GM23338 (cell line): ENCODE measurements around the gene TBC1D19. TPM values are rescaled to one million over a fixed set of nuclear protein-coding genes. Genes with fewer than 3 reads are reported as not detected.

Experiments
- ATAC-seq: fragments of 200-7000 bp; cut with Tn5 transposase; 3 replicates; pipeline ENCODE4 v1.9.1; 2020
- DNase-seq: peaks from one replicate; pipeline ENCODE4 v3.0.0-alpha.2; 2015; ENCODE audit warnings: low spot score
- H2AFZ ChIP-seq: fragments of 200-600 bp; sonication (generic); 2 replicates; pipeline ENCODE4 v1.8.0; 2016; ENCODE audit warnings: antibody characterized with exemption, mild to moderate bottlenecking, moderate library complexity
- H3F3A ChIP-seq: fragments of 200-600 bp; sonication (generic); replicated peaks from 2 replicates; pipeline ENCODE4 v1.8.0; 2017; ENCODE audit warnings: antibody characterized with exemption, mixed run types, low read depth
- H3K27ac ChIP-seq: fragments of 200-600 bp; sonication (generic); 2 replicates; pipeline ENCODE4 v1.6.1; 2016; ENCODE audit warnings: low read depth
- H3K27me3 ChIP-seq: fragments of 200-600 bp; sonication (generic); 2 replicates; pipeline ENCODE4 v1.8.0; 2016; ENCODE audit warnings: mild to moderate bottlenecking, mixed run types, moderate library complexity; ENCODE audit not compliant: insufficient read depth
- H3K36me3 ChIP-seq: fragments of 200-600 bp; sonication (generic); 2 replicates; pipeline ENCODE4 v1.8.0; 2016; ENCODE audit warnings: mild to moderate bottlenecking; ENCODE audit not compliant: insufficient read depth
- H3K4me1 ChIP-seq: fragments of 200-600 bp; sonication (generic); 2 replicates; pipeline ENCODE4 v1.8.0; 2016; ENCODE audit warnings: mild to moderate bottlenecking, moderate library complexity; ENCODE audit not compliant: insufficient read depth
- H3K4me2 ChIP-seq: fragments of 200-600 bp; sonication (generic); 2 replicates; pipeline ENCODE4 v1.7.1; 2017; ENCODE audit warnings: mixed run types
- H3K4me3 ChIP-seq: fragments of 200-600 bp; sonication (generic); 2 replicates; pipeline ENCODE4 v1.6.1; 2016; ENCODE audit warnings: mixed run types
- H3K79me2 ChIP-seq: fragments of 200-600 bp; sonication (generic); replicated peaks from 2 replicates; pipeline ENCODE4 v1.8.0; 2017; ENCODE audit warnings: mild to moderate bottlenecking; ENCODE audit not compliant: insufficient read depth
- H3K9me2 ChIP-seq: fragments of 200-600 bp; sonication (generic); 2 replicates; pipeline ENCODE4 v1.8.0; 2017; ENCODE audit not compliant: insufficient read depth
- H4K20me1 ChIP-seq: fragments of 200-600 bp; sonication (generic); replicated peaks from 2 replicates; pipeline ENCODE4 v1.8.0; 2017; ENCODE audit warnings: mild to moderate bottlenecking; ENCODE audit not compliant: insufficient read depth
- H3K27ac Mint-ChIP-seq: 2 replicates; pipeline ENCODE4 v1.8.0; 2020; ENCODE audit warnings: inconsistent platforms, mild to moderate bottlenecking, moderate library complexity, mixed read lengths
- H3K27me3 Mint-ChIP-seq: 3 replicates; pipeline ENCODE4 v1.8.0; 2022; ENCODE audit warnings: low read depth, mild to moderate bottlenecking, moderate library complexity, mixed read lengths, inconsistent platforms; ENCODE audit not compliant: insufficient read depth, poor library complexity
- H3K36me3 Mint-ChIP-seq: 3 replicates; pipeline ENCODE4 v1.8.0; 2021; ENCODE audit warnings: low read depth, mild to moderate bottlenecking, inconsistent platforms, moderate library complexity, mixed read lengths
- H3K4me1 Mint-ChIP-seq: 3 replicates; pipeline ENCODE4 v1.8.0; 2020; ENCODE audit warnings: mild to moderate bottlenecking, inconsistent platforms, mixed read lengths
- H3K4me3 Mint-ChIP-seq: 3 replicates; pipeline ENCODE4 v1.8.0; 2021; ENCODE audit warnings: moderate library complexity, mild to moderate bottlenecking, inconsistent platforms, mixed read lengths
- H3K9me3 Mint-ChIP-seq: 3 replicates; pipeline ENCODE4 v1.8.0; 2020; ENCODE audit warnings: moderate library complexity, mild to moderate bottlenecking, inconsistent platforms, mixed read lengths
- CREB1 ChIP-seq: fragments of 250-450 bp; sonication (Bioruptor Pico); IDR thresholded peaks from 2 replicates; pipeline ENCODE4 v1.5.0; 2020; ENCODE audit warnings: low read depth, mild to moderate bottlenecking, moderate library complexity
- CTCF ChIP-seq, 2 experiments: fragments of 200-600 bp in 1 of 2; sonication (generic) in 1 of 2; conservative IDR thresholded peaks; 2 replicates each; pipeline versions ENCODE4 v1.5.1 to v1.6.1; 2016 to 2017; ENCODE audit warnings: antibody characterized with exemption in 2 of 2, low read depth in 2 of 2, mild to moderate bottlenecking in 2 of 2, moderate library complexity in 1 of 2
- ETS1 ChIP-seq: IDR thresholded peaks from 2 replicates; pipeline ENCODE4 v1.6.1; 2016; ENCODE audit warnings: antibody characterized with exemption
- EZH2 ChIP-seq: fragments of 200-600 bp; sonication (generic); IDR thresholded peaks from one replicate; pipeline ENCODE4 v1.8.0; 2017; ENCODE audit warnings: antibody characterized with exemption, mild to moderate bottlenecking, low read depth; ENCODE audit not compliant: unreplicated experiment
- EZH2phosphoT487 ChIP-seq: fragments of 200-600 bp; sonication (generic); IDR thresholded peaks from one replicate; pipeline ENCODE4 v1.8.1; 2018; ENCODE audit warnings: antibody characterized with exemption; ENCODE audit not compliant: unreplicated experiment
- JUNB ChIP-seq: IDR thresholded peaks from one replicate; pipeline ENCODE4 v1.6.1; 2016; ENCODE audit warnings: antibody characterized with exemption; ENCODE audit not compliant: unreplicated experiment
- NANOG ChIP-seq: IDR thresholded peaks from 2 replicates; pipeline ENCODE4 v1.6.1; 2016; ENCODE audit warnings: antibody characterized with exemption, borderline replicate concordance
- POLR2AphosphoS5 ChIP-seq: IDR thresholded peaks from 2 replicates; pipeline ENCODE4 v1.6.1; 2016; ENCODE audit warnings: antibody characterized with exemption, low read depth
- REST ChIP-seq: IDR thresholded peaks from one replicate; pipeline ENCODE4 v1.6.1; 2018; ENCODE audit warnings: antibody characterized with exemption; ENCODE audit not compliant: unreplicated experiment
- STAT1 ChIP-seq: IDR thresholded peaks from one replicate; pipeline ENCODE4 v1.6.1; 2016; ENCODE audit warnings: antibody characterized with exemption; ENCODE audit not compliant: unreplicated experiment
- ZNF114 ChIP-seq: fragments of 250-450 bp; sonication (Bioruptor Pico); IDR thresholded peaks from 2 replicates; pipeline ENCODE4 v1.5.0; 2020; ENCODE audit warnings: mild to moderate bottlenecking, moderate library complexity
- ZNF331 ChIP-seq: fragments of 250-450 bp; sonication (Bioruptor Pico); IDR thresholded peaks from 2 replicates; pipeline ENCODE4 v1.5.0; 2020; ENCODE audit warnings: low read depth, mild to moderate bottlenecking, moderate library complexity
- ZNF462 ChIP-seq: fragments of 250-450 bp; sonication (Bioruptor Pico); IDR thresholded peaks from 2 replicates; pipeline ENCODE4 v1.5.0; 2020; ENCODE audit warnings: mild to moderate bottlenecking, moderate library complexity
- polyA plus RNA-seq: library from polyadenylated mRNA; unstranded; fragments of >200 nt; fragmentation: Nextera tagmentation; extraction: Ambion mirVana; gene quantifications from 2 replicates; pipeline ENCODE4 v1.2.1, GENCODE V29; 2016
- total RNA-seq: library from RNA; depleted of rRNA; stranded (reverse); fragments of >200 nt; shearing (Covaris generic); gene quantifications from 2 replicates; pipeline ENCODE4 v1.2.3, GENCODE V29; 2014

Gene TBC1D19
- total and polyA plus RNA-seq, 2 experiments from 2014 or later: 1.9 to 4.3 TPM

GRCh38 chr4:26717332-26717731, 133.4 kb downstream of the TBC1D19 start:
- H3K27me3 ChIP-seq: no peaks in the 10 kb centered on the region
- H4K20me1 ChIP-seq: no peaks in the 10 kb centered on the region
- no peak overlapping the region for H2AFZ ChIP-seq
- H3K4me1 ChIP-seq: no peaks in the 10 kb centered on the region
- H3K27me3 Mint-ChIP-seq: peaks cover 3% of the 10 kb centered on the region
- ATAC-seq: no peak
- H3K9me3 Mint-ChIP-seq: no peaks in the 10 kb centered on the region
- H3K27ac ChIP-seq: no peak overlapping the region
- H3K9me2 ChIP-seq: no peaks in the 10 kb centered on the region
- H3F3A ChIP-seq: no peaks in the 10 kb centered on the region
- no peaks in the 10 kb centered on the region for H3K36me3 Mint-ChIP-seq
- H3K4me2 ChIP-seq: no peak overlapping the region
- TF ChIP-seq ZNF331 (CRISPR knock-in tag) (no peak), CTCF (conservative IDR thresholded peaks at IDR 0.05; ENCODE audit: low read depth in 2 of 2) (no peak), STAT1 (no peak), CREB1 (no peak), ZNF114 (no peak), NANOG (no peak), JUNB (no peak), EZH2 (no peak), REST (no peak), ZNF462 (CRISPR knock-in tag) (no peak), EZH2phosphoT487 (no peak), POLR2AphosphoS5 (no peak), ETS1 (no peak)
- DNase-seq: no peak
- H3K79me2 ChIP-seq: no peaks in the 10 kb centered on the region
- H3K36me3 ChIP-seq: no peaks in the 10 kb centered on the region
- H3K4me3 ChIP-seq: no peak overlapping the region
- no peak overlapping the region for H3K27ac Mint-ChIP-seq
- no peak overlapping the region for H3K4me3 Mint-ChIP-seq
- no peaks in the 10 kb centered on the region for H3K4me1 Mint-ChIP-seq
